MM.1S (cell line): Measurements from ENCODE around the gene CNTNAP2.

Source experiments
- DNase-seq: peaks from one replicate; pipeline ENCODE4 v3.0.0-alpha.2; 2015
- H2AFZ ChIP-seq: fragments of 300-600 bp; sonication (generic); 2 replicates; pipeline ENCODE4 v1.6.0; 2016; ENCODE audit warnings: antibody characterized with exemption, low read length
- H3F3A ChIP-seq: fragments of 300-600 bp; sonication (generic); 2 replicates; pipeline ENCODE4 v1.6.1; 2016; ENCODE audit warnings: mild to moderate bottlenecking, antibody characterized with exemption, low read length, moderate library complexity, mixed read lengths; ENCODE audit not compliant: insufficient read depth
- H3K27ac ChIP-seq: fragments of 300-600 bp; sonication (generic); 2 replicates; pipeline ENCODE4 v1.5.1; 2016; ENCODE audit warnings: mild to moderate bottlenecking, low read length
- H3K27me3 ChIP-seq: fragments of 300-600 bp; sonication (generic); replicated peaks from 2 replicates; pipeline ENCODE4 v1.6.0; 2016; ENCODE audit warnings: low read length; ENCODE audit not compliant: insufficient read depth
- H3K36me3 ChIP-seq: fragments of 300-600 bp; sonication (generic); replicated peaks from 2 replicates; pipeline ENCODE4 v1.6.1; 2016; ENCODE audit warnings: mild to moderate bottlenecking, low read length, mixed read lengths; ENCODE audit not compliant: insufficient read depth
- H3K4me1 ChIP-seq: fragments of 300-600 bp; sonication (generic); 2 replicates; pipeline ENCODE4 v1.6.1; 2016; ENCODE audit warnings: low read length, mixed read lengths
- H3K4me2 ChIP-seq: fragments of 300-600 bp; sonication (generic); 2 replicates; pipeline ENCODE4 v1.6.0; 2016; ENCODE audit warnings: low read depth, low read length
- H3K4me3 ChIP-seq: fragments of 300-600 bp; sonication (generic); 2 replicates; pipeline ENCODE4 v1.5.1; 2016; ENCODE audit warnings: low read length, mixed read lengths
- H3K79me2 ChIP-seq: fragments of 300-600 bp; sonication (generic); 2 replicates; pipeline ENCODE4 v1.6.1; 2016; ENCODE audit warnings: mixed run types, low read length, mixed read lengths
- H3K9ac ChIP-seq: fragments of 300-600 bp; sonication (generic); 2 replicates; pipeline ENCODE4 v1.6.1; 2016; ENCODE audit warnings: low read length, mixed read lengths
- H3K9me2 ChIP-seq: fragments of 300-600 bp; sonication (generic); replicated peaks from 2 replicates; pipeline ENCODE4 v1.6.1; 2016; ENCODE audit warnings: mild to moderate bottlenecking, low read length, mixed read lengths; ENCODE audit not compliant: insufficient read depth
- H3K9me3 ChIP-seq: fragments of 300-600 bp; sonication (generic); replicated peaks from 2 replicates; pipeline ENCODE4 v1.6.1; 2016; ENCODE audit warnings: mild to moderate bottlenecking, low read length, mixed read lengths; ENCODE audit not compliant: insufficient read depth
- H4K20me1 ChIP-seq: fragments of 300-600 bp; sonication (generic); 2 replicates; pipeline ENCODE4 v1.6.1; 2016; ENCODE audit warnings: mild to moderate bottlenecking, low read length, moderate library complexity, mixed read lengths; ENCODE audit not compliant: insufficient read depth
- EZH2 ChIP-seq: fragments of 300-600 bp; sonication (generic); optimal IDR thresholded peaks from 2 replicates; pipeline ENCODE3; 2017; ENCODE audit warnings: low read depth, mild to moderate bottlenecking, antibody characterized with exemption, low read length, mixed read lengths
- EZH2phosphoT487 ChIP-seq: fragments of 300-600 bp; sonication (generic); IDR thresholded peaks from 2 replicates; pipeline ENCODE4 v1.6.1; 2018; ENCODE audit warnings: antibody characterized with exemption, low read length
- TF ChIP-seq, protein P1 (sequence below): fragments of 300-600 bp; sonication (generic); IDR thresholded peaks from 2 replicates; pipeline ENCODE4 v1.5.1; 2016; ENCODE audit warnings: antibody characterized with exemption, low read length, mixed read lengths

Gene CNTNAP2

DNA sequence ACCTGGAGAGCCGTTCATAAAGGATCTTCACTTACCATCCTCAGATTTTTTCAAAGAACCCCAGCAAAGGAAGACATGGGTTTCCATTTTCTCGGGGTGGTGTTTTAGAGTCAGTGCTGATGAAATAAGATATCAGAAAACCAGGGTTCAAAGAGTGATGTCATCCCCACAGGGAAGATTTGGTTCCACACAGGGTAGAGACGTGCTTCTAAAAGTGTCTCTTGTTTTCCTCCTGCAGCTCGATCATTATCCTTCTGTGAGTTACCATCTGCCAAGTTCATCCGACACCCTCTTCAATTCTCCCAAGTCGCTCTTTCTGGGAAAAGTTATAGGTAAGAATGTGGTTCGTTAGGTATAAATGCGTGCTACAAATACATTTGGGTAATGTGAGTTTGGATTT, 2150.2 kb downstream of the CNTNAP2 start:
- Histone ChIP-seq H3K9ac (no peak overlapping the region), H4K20me1 (no peaks in the 10 kb centered on the region), H3K9me3 (no peaks in the 10 kb centered on the region), H3K9me2 (no peaks in the 10 kb centered on the region), H3K36me3 (no peaks in the 10 kb centered on the region), H3K79me2 (no peaks in the 10 kb centered on the region), H2AFZ (no peak overlapping the region), H3K27ac (no peak overlapping the region), H3K4me1 (0 out of 2 replicates have a peak, but pooled peaks cover 5% of the 10 kb centered on the region), H3K4me2 (no peak overlapping the region), H3F3A (no peaks in the 10 kb centered on the region), H3K4me3 (no peak overlapping the region), H3K27me3 (no peaks in the 10 kb centered on the region)
- TF ChIP-seq EZH2phosphoT487 (no peak), EZH2 (no peak)
- TF ChIP-seq, protein P1, sequence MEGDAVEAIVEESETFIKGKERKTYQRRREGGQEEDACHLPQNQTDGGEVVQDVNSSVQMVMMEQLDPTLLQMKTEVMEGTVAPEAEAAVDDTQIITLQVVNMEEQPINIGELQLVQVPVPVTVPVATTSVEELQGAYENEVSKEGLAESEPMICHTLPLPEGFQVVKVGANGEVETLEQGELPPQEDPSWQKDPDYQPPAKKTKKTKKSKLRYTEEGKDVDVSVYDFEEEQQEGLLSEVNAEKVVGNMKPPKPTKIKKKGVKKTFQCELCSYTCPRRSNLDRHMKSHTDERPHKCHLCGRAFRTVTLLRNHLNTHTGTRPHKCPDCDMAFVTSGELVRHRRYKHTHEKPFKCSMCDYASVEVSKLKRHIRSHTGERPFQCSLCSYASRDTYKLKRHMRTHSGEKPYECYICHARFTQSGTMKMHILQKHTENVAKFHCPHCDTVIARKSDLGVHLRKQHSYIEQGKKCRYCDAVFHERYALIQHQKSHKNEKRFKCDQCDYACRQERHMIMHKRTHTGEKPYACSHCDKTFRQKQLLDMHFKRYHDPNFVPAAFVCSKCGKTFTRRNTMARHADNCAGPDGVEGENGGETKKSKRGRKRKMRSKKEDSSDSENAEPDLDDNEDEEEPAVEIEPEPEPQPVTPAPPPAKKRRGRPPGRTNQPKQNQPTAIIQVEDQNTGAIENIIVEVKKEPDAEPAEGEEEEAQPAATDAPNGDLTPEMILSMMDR = no peak
- DNase-seq = no peak

DNA sequence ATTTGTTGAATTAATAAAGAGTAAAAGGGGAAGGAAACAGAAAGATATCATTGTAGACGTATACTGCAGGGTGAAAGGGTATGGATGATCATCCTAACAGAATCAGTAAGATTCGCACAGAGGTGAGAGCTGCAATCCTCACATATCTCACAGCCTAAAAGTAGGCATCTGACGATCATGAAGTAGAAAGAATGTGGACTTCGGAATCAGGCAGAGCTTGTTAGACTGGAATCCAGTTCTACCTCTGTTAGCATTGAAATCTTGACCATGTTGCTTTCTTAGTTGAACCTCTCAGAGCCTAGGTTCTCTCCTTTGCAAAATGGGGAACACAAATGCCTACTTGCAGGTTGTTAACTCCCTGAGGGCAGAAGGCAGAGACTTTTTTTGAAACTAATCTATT, 2154.0 kb downstream of the CNTNAP2 start:
- TF ChIP-seq EZH2phosphoT487 (no peak), EZH2 (no peak)
- TF ChIP-seq, protein P1 = no peak
- no peak overlapping the region for H3K4me3 ChIP-seq
- no peaks in the 10 kb centered on the region for H3K27me3 ChIP-seq

DNA sequence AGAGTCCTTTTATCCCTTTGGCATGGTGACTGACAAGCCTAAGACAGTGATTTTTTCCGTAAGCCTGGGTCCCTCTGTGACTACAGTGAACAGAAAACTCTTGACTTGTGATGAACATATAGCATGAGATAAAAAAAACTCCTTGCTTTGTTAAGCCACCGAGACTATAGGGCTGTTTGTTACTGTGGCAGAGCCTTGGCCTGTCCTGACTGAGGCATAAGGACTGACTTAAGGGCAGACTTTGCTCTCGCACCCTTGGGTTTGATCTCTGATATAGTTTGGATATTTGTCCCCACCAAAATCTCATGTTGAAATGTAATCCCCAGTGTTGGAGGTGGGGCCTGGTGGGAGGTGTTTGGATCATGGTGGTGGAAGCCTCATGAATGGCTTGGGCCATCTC, 2157.5 kb downstream of the CNTNAP2 start:
- Histone ChIP-seq H3K36me3 (no peaks in the 10 kb centered on the region), H3K4me1 (no peaks in the 10 kb centered on the region), H3K9ac (no peak overlapping the region), H3K9me3 (no peaks in the 10 kb centered on the region), H3K27me3 (no peaks in the 10 kb centered on the region), H3K79me2 (no peaks in the 10 kb centered on the region), H3K27ac (no peak overlapping the region), H2AFZ (no peak overlapping the region), H4K20me1 (no peaks in the 10 kb centered on the region), H3F3A (no peaks in the 10 kb centered on the region), H3K4me2 (no peak overlapping the region), H3K9me2 (no peaks in the 10 kb centered on the region), H3K4me3 (no peak overlapping the region)
- TF ChIP-seq, protein P1 = no peak
- TF ChIP-seq EZH2phosphoT487 = no peak
- TF ChIP-seq EZH2 = no peak
- DNase-seq = no peak

More for the DNA sequence above, 2154.0 kb downstream of the CNTNAP2 start:
- Histone ChIP-seq H3K27ac (no peak overlapping the region), H3F3A (no peaks in the 10 kb centered on the region), H4K20me1 (no peaks in the 10 kb centered on the region), H3K9ac (no peak overlapping the region), H3K9me3 (no peaks in the 10 kb centered on the region), H3K9me2 (no peaks in the 10 kb centered on the region), H3K79me2 (no peaks in the 10 kb centered on the region), H3K4me1 (no peaks in the 10 kb centered on the region), H3K4me2 (no peak overlapping the region), H3K36me3 (no peaks in the 10 kb centered on the region), H2AFZ (no peak overlapping the region)
- DNase-seq = no peak
